K562 (cell line): ENCODE results near the gene S100A10. TPM values are rescaled to one million over a fixed set of nuclear protein-coding genes. Genes with fewer than 3 reads are reported as not detected.

Source experiments
- ATAC-seq: fragments of 200-7000 bp; cut with Tn5 transposase; 3 replicates; pipeline ENCODE4 v1.9.1; 2020; ENCODE audit warnings: moderate library complexity
- BruUV-seq: library from RNA; stranded (reverse); fragments of 400-500 nt; replicated peaks from 2 replicates; lab custom pipeline; 2021; lab: Mats Ljungman, UMichigan
- CTCF ChIA-PET: fragments of 300-600 bp; formaldehyde crosslinking; extraction: SDS; loops from one replicate; lab custom pipeline; 2021; ENCODE audit warnings: low intra/inter-chr PET ratio; lab: Yijun Ruan, JAX
- POLR2A ChIA-PET: fragments of 300-600, 350-650 bp; sonication (Branson Sonifier 250); formaldehyde crosslinking; extraction: SDS; loops from one replicate; lab custom pipeline; 2021; ENCODE audit warnings: antibody characterized with exemption, inconsistent platforms; lab: Yijun Ruan, JAX
- DNase-seq, 4 experiments: peaks; one replicate each; pipeline versions ENCODE4 v3.0.0 to v3.0.0-alpha.2; 2011 to 2018; ENCODE audit warnings: low spot score in 3 of 4, mixed read lengths in 3 of 4; ENCODE audit errors: extremely low read depth in 1 of 4
- FAIRE-seq: peaks from 2 replicates; lab custom pipeline; 2011; peaks lifted over from hg19 to GRCh38; lab: Jason Lieb, UNC
- H2AFZ ChIP-seq: 2 replicates; pipeline ENCODE4 v1.6.0; 2011; ENCODE audit warnings: low read depth, low read length, control low read depth, inconsistent platforms
- H3K27ac ChIP-seq: fragments of 200-600 bp; 3 replicates; pipeline ENCODE4 v1.8.0; 2011; ENCODE audit warnings: low read depth, mild to moderate bottlenecking, control low read depth, inconsistent platforms, low read length, moderate library complexity, mixed read lengths; ENCODE audit errors: extremely low read depth
- H3K27me3 ChIP-seq, 2 experiments: fragments of 300-600 bp in 1 of 2; 2 replicates in 1 of 2; 3 replicates in 1 of 2; pipeline versions ENCODE4 v1.6.0 to v1.8.0; 2011; ENCODE audit warnings: inconsistent platforms in 2 of 2, low read length in 2 of 2, mild to moderate bottlenecking in 1 of 2, mixed read lengths in 1 of 2, moderate library complexity in 1 of 2; ENCODE audit not compliant: control insufficient read depth in 2 of 2, insufficient read depth in 2 of 2
- H3K36me3 ChIP-seq: fragments of 300-600 bp; 3 replicates; pipeline ENCODE4 v1.8.0; 2011; ENCODE audit warnings: mild to moderate bottlenecking, low read length, inconsistent platforms; ENCODE audit not compliant: control insufficient read depth, insufficient read depth
- H3K4me1 ChIP-seq, 2 experiments: fragments of 200-600 bp in 1 of 2; replicated peaks in 1 of 2; 2 replicates in 1 of 2; 3 replicates in 1 of 2; pipeline versions ENCODE4 v1.5.1 to v1.8.0; 2011; ENCODE audit warnings: inconsistent platforms in 2 of 2, low read length in 2 of 2, mild to moderate bottlenecking in 1 of 2, mixed read lengths in 1 of 2, moderate library complexity in 1 of 2; ENCODE audit not compliant: control insufficient read depth in 2 of 2, insufficient read depth in 2 of 2
- H3K4me2 ChIP-seq: 2 replicates; pipeline ENCODE4 v1.6.1; 2011; ENCODE audit warnings: low read length, control low read depth, inconsistent platforms, mixed read lengths; ENCODE audit not compliant: insufficient read depth
- H3K4me3 ChIP-seq: fragments of 200-600 bp; sonication (generic), shearing (Covaris generic); 2 replicates; pipeline ENCODE4 v1.5.1; 2016; ENCODE audit warnings: control low read depth, inconsistent platforms
- H3K79me2 ChIP-seq: fragments of 200-600 bp; 3 replicates; pipeline ENCODE4 v1.8.0; 2011; ENCODE audit warnings: low read length, inconsistent platforms; ENCODE audit not compliant: control insufficient read depth, insufficient read depth
- H3K9ac ChIP-seq, 2 experiments: 2 replicates each; pipeline versions ENCODE4 v1.6.0 to v1.6.1; 2011; ENCODE audit warnings: low read depth in 2 of 2, low read length in 2 of 2, control low read depth in 1 of 2, inconsistent platforms in 1 of 2, mild to moderate bottlenecking in 1 of 2, mixed read lengths in 1 of 2; ENCODE audit not compliant: insufficient read depth in 1 of 2
- H3K9me1 ChIP-seq: one replicate; pipeline ENCODE4 v1.6.0; 2011; ENCODE audit warnings: inconsistent platforms, mild to moderate bottlenecking, low read length, moderate library complexity; ENCODE audit not compliant: control insufficient read depth, insufficient read depth
- H3K9me3 ChIP-seq: replicated peaks from 2 replicates; pipeline ENCODE4 v1.5.1; 2011; ENCODE audit warnings: low read depth, low read length, inconsistent platforms; ENCODE audit not compliant: control insufficient read depth, insufficient read depth
- H4K20me1 ChIP-seq: replicated peaks from 2 replicates; pipeline ENCODE4 v1.6.1; 2011; ENCODE audit warnings: low read length, inconsistent platforms, mixed read lengths; ENCODE audit not compliant: control insufficient read depth, insufficient read depth
- ARNT ChIP-seq, 2 experiments: fragments of 450-650 bp; IDR thresholded peaks; 2 replicates each; pipeline ENCODE4 v1.6.1; 2016; ENCODE audit warnings: mild to moderate bottlenecking in 1 of 2
- BCL6 ChIP-seq: fragments of 250-450 bp; sonication (Bioruptor Pico); IDR thresholded peaks from 2 replicates; pipeline ENCODE4 v1.4.0; 2020
- CREM ChIP-seq: IDR thresholded peaks from 2 replicates; pipeline ENCODE4 v1.6.1; 2014; ENCODE audit warnings: antibody characterized with exemption, low read depth
- CTCF ChIP-seq, 3 experiments: IDR thresholded peaks in 2 of 3; conservative IDR thresholded peaks in 1 of 3; 2 replicates each; pipeline ENCODE4 v1.5.1; 2011 to 2012; ENCODE audit warnings: low read length in 3 of 3, mild to moderate bottlenecking in 3 of 3, control low read depth in 2 of 3, improper control_type of control experiment in 1 of 3, inconsistent platforms in 1 of 3, low read depth in 1 of 3, mixed read lengths in 1 of 3, moderate library complexity in 1 of 3; ENCODE audit not compliant: insufficient read depth in 2 of 3
- ELF2 ChIP-seq: fragments of 250-450 bp; sonication (Bioruptor Pico); IDR thresholded peaks from 2 replicates; pipeline ENCODE4 v1.5.0; 2021; ENCODE audit warnings: mild to moderate bottlenecking
- HOXB6 ChIP-seq: fragments of 250-450 bp; sonication (Bioruptor Pico); IDR thresholded peaks from 2 replicates; pipeline ENCODE4 v1.5.1; 2022; ENCODE audit warnings: mild to moderate bottlenecking, borderline replicate concordance
- KAT7 ChIP-seq: sonication (generic); formaldehyde crosslinking; IDR thresholded peaks from 2 replicates; pipeline ENCODE4 v1.8.0; 2022; ENCODE audit warnings: missing genetic modification reagents, mild to moderate bottlenecking, borderline replicate concordance
- KDM4B ChIP-seq, 2 experiments: fragments of 450-650 bp in 1 of 2; sonication (generic) in 1 of 2; IDR thresholded peaks; 2 replicates each; pipeline ENCODE4 v1.6.1; 2016 to 2017; ENCODE audit warnings: borderline replicate concordance in 2 of 2, antibody characterized with exemption in 1 of 2, low read depth in 1 of 2, mild to moderate bottlenecking in 1 of 2
- MAX ChIP-seq: sonication (generic); formaldehyde crosslinking; IDR thresholded peaks from 2 replicates; pipeline ENCODE4 v1.9.0; 2022; ENCODE audit warnings: mild to moderate bottlenecking, missing genetic modification reagents
- MEF2D ChIP-seq: conservative IDR thresholded peaks from 2 replicates; pipeline ENCODE4 v1.6.1; 2016; ENCODE audit warnings: low read depth, missing genetic modification characterization, missing compliant biosample characterization
- NFATC3 ChIP-seq: fragments of 450-650 bp; IDR thresholded peaks from 2 replicates; pipeline ENCODE4 v1.6.1; 2017; ENCODE audit warnings: mild to moderate bottlenecking
- NFE2L1 ChIP-seq: fragments of 450-650 bp; IDR thresholded peaks from 2 replicates; pipeline ENCODE4 v1.6.1; 2016; ENCODE audit warnings: missing genetic modification characterization, low read depth, mild to moderate bottlenecking, missing compliant biosample characterization, moderate library complexity, borderline replicate concordance
- RBM34 ChIP-seq: fragments of 200-400 bp; formaldehyde crosslinking; IDR thresholded peaks from 2 replicates; pipeline ENCODE4 v1.6.1; 2018; ENCODE audit warnings: low read length, borderline replicate concordance; ENCODE audit not compliant: insufficient read depth
- SETDB1 ChIP-seq: IDR thresholded peaks from one replicate; pipeline ENCODE4 v1.6.1; 2012; ENCODE audit warnings: low read length, control low read depth, inconsistent platforms
- U2AF1 ChIP-seq: fragments of 200-400 bp; formaldehyde crosslinking; optimal IDR thresholded peaks from 2 replicates; pipeline ENCODE3; 2017; ENCODE audit warnings: mild to moderate bottlenecking, low read depth, low read length, moderate library complexity
- ZMIZ1 ChIP-seq, 2 experiments: fragments of 150-350 bp in 1 of 2; IDR thresholded peaks; 2 replicates each; pipeline ENCODE4 v1.6.1; 2012 to 2016; ENCODE audit warnings: low read depth in 2 of 2, low read length in 2 of 2, mild to moderate bottlenecking in 1 of 2, moderate library complexity in 1 of 2
- ZNF3 ChIP-seq: fragments of 250-450 bp; sonication (Bioruptor Pico); IDR thresholded peaks from 2 replicates; pipeline ENCODE4 v1.5.0; 2021; ENCODE audit warnings: mild to moderate bottlenecking, moderate library complexity
- ZNF436 ChIP-seq: fragments of 250-450, 450-650 bp; sonication (Bioruptor Pico); formaldehyde crosslinking; IDR thresholded peaks from 2 replicates; pipeline ENCODE4 v1.7.0; 2020; ENCODE audit warnings: mild to moderate bottlenecking
- ZNF586 ChIP-seq: fragments of 450-650 bp; formaldehyde crosslinking; conservative IDR thresholded peaks from 2 replicates; pipeline ENCODE4 v1.4.0; 2020; ENCODE audit warnings: mild to moderate bottlenecking, moderate library complexity
- in situ Hi-C: fragments of 300-500 bp; cut with MboI; formaldehyde crosslinking; loops from 4 replicates; pipeline ENCODE4 v1.15.0; 2018; ENCODE audit warnings: inconsistent platforms, mixed read lengths
- intact Hi-C: fragments of 100-400 bp; cut with micrococcal nuclease; formaldehyde crosslinking; loops from 2 replicates; pipeline ENCODE4 v1.14.2; 2022
- polyA plus RNA-seq, 8 experiments: library from polyadenylated mRNA; depleted of rRNA in 4 of 8; stranded (reverse) in 5 of 8; unstranded in 3 of 8; fragments of >200 nt; fragmentation: Nextera tagmentation in 2 of 8; fragmentation: Illumina TruSeq in 1 of 8; extraction: Ambion mirVana in 2 of 8; extraction: Trizol in 1 of 8; gene quantifications; 2 replicates each; pipeline versions ENCODE4 v1.2.1 to v1.2.3, GENCODE V29; 2011 to 2014; ENCODE audit warnings: inconsistent platforms in 1 of 8, missing spikeins in 1 of 8
- total RNA-seq, 7 experiments: library from RNA; depleted of rRNA in 6 of 7; stranded (reverse); fragments of >200 nt in 6 of 7; fragmentation: Illumina TruSeq in 2 of 7; extraction: Trizol in 2 of 7; gene quantifications; 2 replicates each; pipeline versions ENCODE4 v1.2.1 to v1.2.3, GENCODE V29; 2011 to 2021; ENCODE audit warnings: low replicate concordance in 1 of 7

The S100A10 gene
- total and polyA plus RNA-seq, 9 of the 15 experiments (the other 6 are each of a cell fraction or from before 2014, with no cell fraction given): 0.32 to 1.6 (median 0.50) TPM; not detected in 3

- Histone ChIP-seq H3K4me1 (no peaks in the 10 kb centered on the region; a peak in 2 of 5 replicates), H3K4me3 (no peak overlapping the region), H3K27me3 (peaks cover 0 to 4% of the 10 kb centered on the region in 2 experiments; a peak in 2 of 5 replicates), H2AFZ (no peak overlapping the region)
- no TSS peak for BruUV-seq
- TF ChIP-seq MEF2D (tag): no peak
- no peak for TF ChIP-seq U2AF1
- no peak for TF ChIP-seq CTCF (IDR thresholded peaks at IDR 0.05 in 2 of 3, conservative IDR thresholded peaks at IDR 0.05 in 1 of 3; ENCODE audit: insufficient read depth in 2 of 3, low read depth in 1 of 3, low read length in 3 of 3)
- no peak for TF ChIP-seq SETDB1
- TF ChIP-seq MAX: no peak
- TF ChIP-seq BCL6 (CRISPR knock-in tag): no peak
- TF ChIP-seq ZNF586 (CRISPR knock-in tag): no peak
- no peak for TF ChIP-seq KAT7 (CRISPR knock-in tag)
- no peak for TF ChIP-seq NFATC3
- no peak for TF ChIP-seq ARNT (IDR thresholded peaks at IDR 0.05)
- TF ChIP-seq RBM34: no peak
- no peak for TF ChIP-seq ELF2
- no peak for TF ChIP-seq HOXB6 (CRISPR knock-in tag)
- no peak for TF ChIP-seq KDM4B (IDR thresholded peaks at IDR 0.05; ENCODE audit: borderline replicate concordance in 2 of 2, low read depth in 1 of 2)
- no peak for TF ChIP-seq CREM
- TF ChIP-seq ZMIZ1 (IDR thresholded peaks at IDR 0.05; ENCODE audit: low read depth in 2 of 2, low read length in 2 of 2): no peak
- TF ChIP-seq NFE2L1 (tag): no peak
- TF ChIP-seq ZNF3 (CRISPR knock-in tag): no peak
- no peak for TF ChIP-seq ZNF436 (CRISPR knock-in tag)
- TF ChIP-seq, all 486 proteins: peak for 0
- ATAC-seq (no peak), FAIRE-seq (no peak), DNase-seq (no peak)
- in situ Hi-C loops (no loop called here), intact Hi-C loops (no loop called here)
- no peaks in the 10 kb centered on the region for H3K9me1 ChIP-seq
- no peak overlapping the region for H3K9ac ChIP-seq
- ChIA-PET POLR2A (interaction anchor here (0.6 kb wide), 1 partner anchor 204 kb away, joined by 3 read pairs; no protein-coding TSS in a partner anchor), CTCF (interaction anchor here (0.6 to 3.5 kb wide), 2 partner anchors 30 to 222 kb away, joined by 3 to 32 read pairs; no protein-coding TSS in a partner anchor)
- H3K36me3 ChIP-seq: no peaks in the 10 kb centered on the region
- H3K4me2 ChIP-seq: no peak overlapping the region
- H4K20me1 ChIP-seq: 0 out of 2 replicates have a peak, but pooled peaks cover 3% of the 10 kb centered on the region
- no peak overlapping the region for H3K27ac ChIP-seq
- no peaks in the 10 kb centered on the region for H3K9me3 ChIP-seq
- H3K79me2 ChIP-seq: no peaks in the 10 kb centered on the region
Observed at GRCh38 chr1:151966061-151966460, 27.6 kb downstream of the S100A10 start.
